Vagina (tissue), 2 donors: ENCODE measurements around the gene AZU1. TPM values are rescaled to one million over a fixed set of nuclear protein-coding genes. Genes with fewer than 3 reads are reported as not detected.

ENCODE experiments used
- DNase-seq, 2 donors: peaks; one replicate each; pipeline ENCODE4 v3.0.0-alpha.2; 2017; ENCODE audit errors: extremely low spot score in 2 of 2
- H3K27ac ChIP-seq: fragments of 200-600 bp; sonication (generic); one replicate; pipeline ENCODE4 v1.5.1; 2019
- H3K27me3 ChIP-seq: fragments of 200-600 bp; sonication (generic); one replicate; pipeline ENCODE4 v1.5.1; 2019
- H3K36me3 ChIP-seq, 2 donors: fragments of 200-600 bp; sonication (generic); one replicate each; pipeline ENCODE4 v1.5.1; 2017 to 2019
- H3K4me1 ChIP-seq: fragments of 200-600 bp; sonication (generic); one replicate; pipeline ENCODE4 v1.5.1; 2019
- H3K4me3 ChIP-seq, 2 donors: fragments of 200-600 bp; sonication (generic); 1 replicate in 1 of 2; 2 replicates in 1 of 2; pipeline ENCODE4 v1.5.1; 2016 to 2019
- H3K9me3 ChIP-seq: fragments of 200-600 bp; sonication (generic); one replicate; pipeline ENCODE4 v1.5.1; 2019
- CTCF ChIP-seq, 3 experiments: fragments of 450-650 bp in 2 of 3; fragments of 200-600 bp in 1 of 3; sonication (generic) in 1 of 3; IDR thresholded peaks; one replicate each; pipeline ENCODE4 v1.5.1; 2017 to 2019; ENCODE audit warnings: antibody characterized with exemption in 3 of 3, mild to moderate bottlenecking in 2 of 3, moderate library complexity in 2 of 3
- POLR2A ChIP-seq, 2 donors: fragments of 450-650 bp; IDR thresholded peaks; one replicate each; pipeline ENCODE4 v1.6.1; 2017; ENCODE audit warnings: antibody characterized with exemption in 2 of 2, mild to moderate bottlenecking in 2 of 2, moderate library complexity in 2 of 2
- POLR2AphosphoS5 ChIP-seq, 2 donors: sonication (generic); formaldehyde crosslinking; IDR thresholded peaks; one replicate each; pipeline ENCODE4 v1.9.0; 2017; ENCODE audit warnings: antibody characterized with exemption in 2 of 2, mild to moderate bottlenecking in 2 of 2, low read depth in 1 of 2; ENCODE audit not compliant: insufficient read depth in 1 of 2
- intact Hi-C: fragments of 100-400 bp; cut with DNase I; formaldehyde crosslinking; loops from one replicate; pipeline ENCODE4 v1.15.1; 2023
- total RNA-seq: library from RNA; depleted of rRNA; stranded (reverse); fragments of >200 nt; gene quantifications from one replicate; pipeline ENCODE4 v1.2.3, GENCODE V29; 2016

AZU1 gene
- total RNA-seq, 1 donor from 2014 or later: not detected

- Histone ChIP-seq H3K4me3 (no peak overlapping the region), H3K36me3 (peaks cover 0 to 17% of the 10 kb centered on the region in 2 donors), H3K9me3 (no peaks in the 10 kb centered on the region), H3K27ac (peak overlapping the region; percentile 27), H3K4me1 (peaks cover 54% of the 10 kb centered on the region), H3K27me3 (no peaks in the 10 kb centered on the region)
- intact Hi-C loops: loop anchor here (10.0 kb wide), 1 partner anchor 93 kb away; no protein-coding TSS in a partner anchor
- no peak for DNase-seq
- TF ChIP-seq POLR2A (IDR thresholded peaks at IDR 0.05): no peak
- TF ChIP-seq CTCF (IDR thresholded peaks at IDR 0.05): no peak
- TF ChIP-seq POLR2AphosphoS5 (IDR thresholded peaks at IDR 0.05; ENCODE audit: insufficient read depth in 1 of 2, low read depth in 1 of 2): no peak
Measured at GRCh38 chr19:867301-867793, 39.7 kb downstream of the AZU1 start.

GRCh38 chr19:867855-868457 lies 40.3 kb downstream of the AZU1 start:
- no peak overlapping the region for H3K4me3 ChIP-seq
- no peaks in the 10 kb centered on the region for H3K27me3 ChIP-seq
- H3K4me1 ChIP-seq: peaks cover 52% of the 10 kb centered on the region
- DNase-seq: no peak
- no peaks in the 10 kb centered on the region for H3K9me3 ChIP-seq
- H3K36me3 ChIP-seq: peaks cover 0 to 17% of the 10 kb centered on the region in 2 donors
- intact Hi-C loops: loop anchor here (10.0 kb wide), 1 partner anchor 93 kb away; no protein-coding TSS in a partner anchor
- TF ChIP-seq POLR2A (IDR thresholded peaks at IDR 0.05) (no peak), CTCF (IDR thresholded peaks at IDR 0.05) (no peak), POLR2AphosphoS5 (IDR thresholded peaks at IDR 0.05; ENCODE audit: insufficient read depth in 1 of 2, low read depth in 1 of 2) (peak in 1 of 2 donors; percentile 7)
- H3K27ac ChIP-seq: peak overlapping the region; percentile 87

- no peak for DNase-seq
- TF ChIP-seq CTCF (IDR thresholded peaks at IDR 0.05) (no peak), POLR2AphosphoS5 (IDR thresholded peaks at IDR 0.05; ENCODE audit: insufficient read depth in 1 of 2, low read depth in 1 of 2) (peak in 1 of 2 donors; percentile 30), POLR2A (IDR thresholded peaks at IDR 0.05) (no peak)
- Histone ChIP-seq H3K9me3 (no peaks in the 10 kb centered on the region), H3K36me3 (peaks cover 0 to 19% of the 10 kb centered on the region in 2 donors), H3K4me3 (no peak overlapping the region), H3K4me1 (peaks cover 46% of the 10 kb centered on the region), H3K27ac (peak overlapping the region; percentile 87), H3K27me3 (no peaks in the 10 kb centered on the region)
- intact Hi-C loops: loop anchor here (10.0 kb wide), 1 partner anchor 94 kb away; no protein-coding TSS in a partner anchor
Measured at GRCh38 chr19:868458-869244, 41.0 kb downstream of the AZU1 start.

- Histone ChIP-seq H3K4me3 (no peak overlapping the region), H3K36me3 (peaks cover 0 to 22% of the 10 kb centered on the region in 2 donors), H3K4me1 (peaks cover 46% of the 10 kb centered on the region), H3K27ac (peak overlapping the region; percentile 87), H3K9me3 (no peaks in the 10 kb centered on the region), H3K27me3 (no peaks in the 10 kb centered on the region)
- TF ChIP-seq CTCF (IDR thresholded peaks at IDR 0.05) (no peak), POLR2AphosphoS5 (IDR thresholded peaks at IDR 0.05; ENCODE audit: insufficient read depth in 1 of 2, low read depth in 1 of 2) (peak; percentile 72 to 81)
- peak in 1 of 2 donors; percentile 97 for DNase-seq
- intact Hi-C loops: loop anchor here (10.0 kb wide), 1 partner anchor 95 kb away; no protein-coding TSS in a partner anchor
Measured at GRCh38 chr19:869245-870177, 41.9 kb downstream of the AZU1 start.
